HepG2 (cell line): Measurements from ENCODE around the gene NEFH.

ENCODE experiments used
- CHD4 ChIP-seq: fragments of 200-600 bp; sonication (generic); IDR thresholded peaks from 2 replicates; pipeline ENCODE4 v1.7.0; 2017; ENCODE audit warnings: mild to moderate bottlenecking, low read length, borderline replicate concordance
- FOXJ3 ChIP-seq: sonication (generic); formaldehyde crosslinking; IDR thresholded peaks from 2 replicates; pipeline ENCODE4 v1.4.0; 2020; ENCODE audit warnings: missing genetic modification reagents, mild to moderate bottlenecking, borderline replicate concordance
- MXD4 ChIP-seq: IDR thresholded peaks from 2 replicates; pipeline ENCODE4 v1.6.1; 2016; ENCODE audit warnings: mild to moderate bottlenecking, missing biosample characterization, missing genetic modification reagents
- POGZ ChIP-seq: sonication (generic); formaldehyde crosslinking; IDR thresholded peaks from 2 replicates; pipeline ENCODE4 v1.4.0; 2020; ENCODE audit warnings: mild to moderate bottlenecking, missing genetic modification reagents
- TBX2 ChIP-seq: sonication (generic); formaldehyde crosslinking; IDR thresholded peaks from 2 replicates; pipeline ENCODE4 v1.5.0; 2020; ENCODE audit warnings: missing genetic modification reagents, mild to moderate bottlenecking, borderline replicate concordance
- TF ChIP-seq, protein P1 (sequence below): sonication (generic); formaldehyde crosslinking; IDR thresholded peaks from 2 replicates; pipeline ENCODE4 v1.5.0; 2020; ENCODE audit warnings: mild to moderate bottlenecking, missing genetic modification reagents, moderate library complexity
- TF ChIP-seq, protein P2 (sequence below): IDR thresholded peaks from 2 replicates; pipeline ENCODE4 v1.6.1; 2012; ENCODE audit warnings: inconsistent platforms

DNA sequence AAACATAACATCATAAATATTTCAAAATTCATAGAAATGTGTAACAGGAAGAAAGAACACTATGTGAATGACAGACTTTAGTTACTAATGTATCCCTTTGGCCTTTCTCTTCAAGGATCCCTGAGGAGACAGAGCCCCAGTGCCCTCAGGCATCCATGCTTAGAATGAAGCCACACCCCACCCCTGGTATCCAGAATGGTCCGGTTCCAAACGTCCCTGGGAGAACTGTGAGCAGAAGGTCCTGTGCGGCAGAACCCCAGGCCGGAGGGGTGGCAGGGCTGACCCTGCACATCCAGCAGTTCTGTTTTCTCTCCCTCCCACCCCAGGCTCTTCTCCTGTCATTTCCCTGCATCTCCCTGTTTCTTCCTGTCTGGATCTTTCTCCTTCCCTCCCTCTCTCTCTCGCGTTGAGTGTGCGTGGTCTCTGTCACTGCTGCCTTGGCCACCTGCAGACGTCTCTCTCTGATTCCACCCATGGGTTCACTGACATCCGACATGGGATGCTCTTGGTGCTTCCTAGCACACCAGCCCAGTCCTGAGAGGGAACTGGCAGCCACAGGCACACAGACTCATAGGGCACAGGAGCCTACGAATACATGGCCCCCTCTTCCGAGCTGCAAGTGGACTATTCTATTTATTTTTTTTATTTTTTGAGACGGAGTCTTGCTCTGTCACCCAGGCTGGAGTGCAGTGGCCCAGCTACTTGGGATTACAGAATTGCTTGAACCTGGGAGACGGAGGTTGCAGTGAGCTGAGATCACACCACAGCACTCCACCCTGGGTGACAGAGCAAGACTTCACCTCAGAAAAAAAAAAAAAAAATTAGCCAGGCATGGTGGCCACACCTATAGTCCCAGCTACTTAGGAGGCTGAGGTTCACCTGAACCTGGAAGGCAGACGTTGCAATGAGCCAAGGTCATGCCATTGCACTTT is 35.9 kb upstream of the NEFH start:
- TF ChIP-seq, protein P1, sequence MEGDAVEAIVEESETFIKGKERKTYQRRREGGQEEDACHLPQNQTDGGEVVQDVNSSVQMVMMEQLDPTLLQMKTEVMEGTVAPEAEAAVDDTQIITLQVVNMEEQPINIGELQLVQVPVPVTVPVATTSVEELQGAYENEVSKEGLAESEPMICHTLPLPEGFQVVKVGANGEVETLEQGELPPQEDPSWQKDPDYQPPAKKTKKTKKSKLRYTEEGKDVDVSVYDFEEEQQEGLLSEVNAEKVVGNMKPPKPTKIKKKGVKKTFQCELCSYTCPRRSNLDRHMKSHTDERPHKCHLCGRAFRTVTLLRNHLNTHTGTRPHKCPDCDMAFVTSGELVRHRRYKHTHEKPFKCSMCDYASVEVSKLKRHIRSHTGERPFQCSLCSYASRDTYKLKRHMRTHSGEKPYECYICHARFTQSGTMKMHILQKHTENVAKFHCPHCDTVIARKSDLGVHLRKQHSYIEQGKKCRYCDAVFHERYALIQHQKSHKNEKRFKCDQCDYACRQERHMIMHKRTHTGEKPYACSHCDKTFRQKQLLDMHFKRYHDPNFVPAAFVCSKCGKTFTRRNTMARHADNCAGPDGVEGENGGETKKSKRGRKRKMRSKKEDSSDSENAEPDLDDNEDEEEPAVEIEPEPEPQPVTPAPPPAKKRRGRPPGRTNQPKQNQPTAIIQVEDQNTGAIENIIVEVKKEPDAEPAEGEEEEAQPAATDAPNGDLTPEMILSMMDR: no peak
- TF ChIP-seq FOXJ3: no peak
- TF ChIP-seq, protein P2, sequence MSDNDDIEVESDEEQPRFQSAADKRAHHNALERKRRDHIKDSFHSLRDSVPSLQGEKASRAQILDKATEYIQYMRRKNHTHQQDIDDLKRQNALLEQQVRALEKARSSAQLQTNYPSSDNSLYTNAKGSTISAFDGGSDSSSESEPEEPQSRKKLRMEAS: no peak
- TF ChIP-seq CHD4: no peak
- TF ChIP-seq TBX2 (CRISPR knock-in tag): no peak
- no peak for TF ChIP-seq POGZ (CRISPR knock-in tag)
- TF ChIP-seq MXD4: no peak
